Astrocyte (in vitro differentiated cells and primary cell): ENCODE data around the gene MUC5AC. TPM values are rescaled to one million over a fixed set of nuclear protein-coding genes. Genes with fewer than 3 reads are reported as not detected.

Experiments
- DNase-seq: peaks from one replicate; pipeline ENCODE4 v3.0.0-alpha.2; 2010; ENCODE audit warnings: low read depth
- FAIRE-seq: peaks from 2 replicates; lab custom pipeline; 2011; peaks lifted over from hg19 to GRCh38; lab: Jason Lieb, UNC
- H2AFZ ChIP-seq: 2 replicates; pipeline ENCODE4 v1.6.0; 2012; ENCODE audit warnings: low read depth, low read length, inconsistent platforms
- H3K27ac ChIP-seq: 2 replicates; pipeline ENCODE4 v1.5.1; 2011; ENCODE audit warnings: low read depth, low read length, inconsistent platforms
- H3K27me3 ChIP-seq: 2 replicates; pipeline ENCODE4 v1.6.0; 2011; ENCODE audit warnings: low read length, inconsistent platforms; ENCODE audit not compliant: insufficient read depth
- H3K36me3 ChIP-seq: 2 replicates; pipeline ENCODE4 v1.5.1; 2011; ENCODE audit warnings: low read length, inconsistent platforms; ENCODE audit not compliant: insufficient read depth
- H3K4me1 ChIP-seq: 2 replicates; pipeline ENCODE4 v1.5.1; 2011; ENCODE audit warnings: low read length, inconsistent platforms; ENCODE audit not compliant: insufficient read depth
- H3K4me2 ChIP-seq: 2 replicates; pipeline ENCODE4 v1.6.0; 2012; ENCODE audit warnings: low read length, inconsistent platforms
- H3K4me3 ChIP-seq: 2 replicates; pipeline ENCODE4 v1.5.1; 2011; ENCODE audit warnings: low read depth, mild to moderate bottlenecking, low read length, inconsistent platforms; ENCODE audit not compliant: insufficient read depth
- H3K79me2 ChIP-seq: 2 replicates; pipeline ENCODE4 v1.6.0; 2012; ENCODE audit warnings: mild to moderate bottlenecking, low read length, inconsistent platforms; ENCODE audit not compliant: insufficient read depth
- H3K9ac ChIP-seq: 2 replicates; pipeline ENCODE4 v1.6.0; 2012; ENCODE audit warnings: mild to moderate bottlenecking, low read length, inconsistent platforms
- H3K9me3 ChIP-seq: 2 replicates; pipeline ENCODE4 v1.5.1; 2012; ENCODE audit warnings: low read depth, mild to moderate bottlenecking, low read length, inconsistent platforms; ENCODE audit not compliant: insufficient read depth
- H4K20me1 ChIP-seq: 2 replicates; pipeline ENCODE4 v1.6.0; 2012; ENCODE audit warnings: low read length, inconsistent platforms; ENCODE audit not compliant: insufficient read depth
- H3K27ac Mint-ChIP-seq: one replicate; pipeline ENCODE4 v1.8.0; 2021; ENCODE audit warnings: mild to moderate bottlenecking, mixed read lengths; ENCODE audit not compliant: unreplicated experiment
- H3K27me3 Mint-ChIP-seq: one replicate; pipeline ENCODE4 v1.8.0; 2021; ENCODE audit warnings: low read depth, mixed read lengths; ENCODE audit not compliant: unreplicated experiment
- H3K36me3 Mint-ChIP-seq: one replicate; pipeline ENCODE4 v1.8.0; 2021; ENCODE audit warnings: low read depth, mixed read lengths; ENCODE audit not compliant: unreplicated experiment
- H3K4me1 Mint-ChIP-seq: one replicate; pipeline ENCODE4 v1.8.0; 2021; ENCODE audit warnings: low read depth, mixed read lengths; ENCODE audit not compliant: unreplicated experiment
- H3K4me3 Mint-ChIP-seq: one replicate; pipeline ENCODE4 v1.8.0; 2021; ENCODE audit warnings: mild to moderate bottlenecking, moderate library complexity, mixed read lengths; ENCODE audit not compliant: unreplicated experiment
- H3K9me3 Mint-ChIP-seq: one replicate; pipeline ENCODE4 v1.8.0; 2021; ENCODE audit warnings: mild to moderate bottlenecking, mixed read lengths; ENCODE audit not compliant: unreplicated experiment
- CTCF ChIP-seq: IDR thresholded peaks from 2 replicates; pipeline ENCODE4 v1.5.1; 2011; ENCODE audit warnings: low read depth, mild to moderate bottlenecking, inconsistent platforms, low read length, moderate library complexity; ENCODE audit not compliant: insufficient read depth
- EZH2 ChIP-seq: IDR thresholded peaks from 2 replicates; pipeline ENCODE4 v1.6.1; 2012; ENCODE audit warnings: mild to moderate bottlenecking, low read length, inconsistent platforms; ENCODE audit not compliant: insufficient read depth
- total RNA-seq: library from RNA; stranded (reverse); gene quantifications from 2 replicates; pipeline ENCODE4 v1.2.1, GENCODE V29; 2021

The MUC5AC gene
- total RNA-seq, 1 donor from 2014 or later = not detected

- Histone ChIP-seq H3K79me2 (no peaks in the 10 kb centered on the region), H3K9ac (no peak overlapping the region), H3K9me3 (no peaks in the 10 kb centered on the region), H3K4me3 (no peak overlapping the region), H3K27ac (no peak overlapping the region), H3K4me2 (no peak overlapping the region), H4K20me1 (no peaks in the 10 kb centered on the region), H3K36me3 (no peaks in the 10 kb centered on the region), H2AFZ (no peak overlapping the region), H3K4me1 (no peaks in the 10 kb centered on the region), H3K27me3 (no peaks in the 10 kb centered on the region)
- Mint-ChIP-seq H3K9me3 (no peaks in the 10 kb centered on the region), H3K4me1 (no peaks in the 10 kb centered on the region), H3K4me3 (no peak overlapping the region), H3K36me3 (no peaks in the 10 kb centered on the region), H3K27me3 (peaks cover 2% of the 10 kb centered on the region), H3K27ac (no peak overlapping the region)
- no peak for FAIRE-seq
- TF ChIP-seq CTCF (no peak), EZH2 (no peak)
- no peak for DNase-seq
These were observed 41.5 kb downstream of the MUC5AC start for GRCh38 chr11:1199241-1199750.

- no peak overlapping the region for H3K27ac Mint-ChIP-seq
- no peak for DNase-seq
These were observed 42.2 kb downstream of the MUC5AC start for GRCh38 chr11:1199751-1200610.

More at GRCh38 chr11:1199751-1200610, 42.2 kb downstream of the MUC5AC start:
- Mint-ChIP-seq H3K9me3 (no peaks in the 10 kb centered on the region), H3K36me3 (no peaks in the 10 kb centered on the region), H3K4me3 (no peak overlapping the region), H3K4me1 (no peaks in the 10 kb centered on the region), H3K27me3 (peaks cover 4% of the 10 kb centered on the region)
- H3K27ac ChIP-seq = no peak overlapping the region
- no peaks in the 10 kb centered on the region for H3K79me2 ChIP-seq
- H2AFZ ChIP-seq = no peak overlapping the region
- no peak overlapping the region for H3K9ac ChIP-seq
- H3K4me2 ChIP-seq = no peak overlapping the region
- TF ChIP-seq EZH2 = no peak
- TF ChIP-seq CTCF = no peak
- no peaks in the 10 kb centered on the region for H3K27me3 ChIP-seq
- no peaks in the 10 kb centered on the region for H3K9me3 ChIP-seq
- no peaks in the 10 kb centered on the region for H3K36me3 ChIP-seq
- H3K4me3 ChIP-seq = no peak overlapping the region
- no peak for FAIRE-seq
- H4K20me1 ChIP-seq = no peaks in the 10 kb centered on the region
- no peaks in the 10 kb centered on the region for H3K4me1 ChIP-seq
